ENCODE measurements around the gene CHFR.

DNA sequence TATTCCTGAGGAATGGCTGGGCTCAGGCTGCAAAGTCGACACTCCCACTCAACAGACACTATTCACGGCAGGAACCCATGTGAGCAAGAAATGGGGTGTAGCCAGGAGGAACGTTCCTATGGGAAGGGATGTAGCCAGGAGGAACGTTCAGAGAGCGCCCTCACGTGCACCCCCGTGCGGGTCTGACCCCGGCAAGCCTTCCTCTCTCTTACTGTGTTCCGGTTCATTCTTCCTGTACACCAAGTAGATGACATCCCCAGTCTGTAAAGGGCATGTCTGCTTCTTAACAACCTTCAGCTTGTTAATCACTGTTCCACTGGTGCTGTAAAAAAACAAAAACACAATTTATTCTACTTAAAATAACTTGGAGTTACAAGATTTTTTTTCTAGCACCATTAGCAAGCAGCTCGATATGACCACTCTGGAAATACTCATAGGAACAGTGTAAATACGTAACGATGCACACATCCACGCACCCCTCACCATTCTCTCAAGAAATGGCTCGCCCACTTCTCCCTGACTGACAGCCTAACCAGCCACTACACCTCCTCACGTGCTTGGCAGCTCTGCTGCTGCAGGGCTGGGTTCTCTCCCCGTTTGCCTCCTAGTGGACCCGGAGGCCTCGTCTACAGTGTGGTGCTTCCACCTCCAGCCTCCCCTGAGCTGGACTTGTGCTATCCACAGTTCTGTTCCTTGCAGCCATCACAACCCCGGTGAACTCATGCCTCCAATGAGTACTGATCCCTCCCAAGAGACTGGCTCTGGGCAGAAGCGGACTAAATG, 15.1 kb downstream of the CHFR start:
- TF ChIP-seq, protein P1, sequence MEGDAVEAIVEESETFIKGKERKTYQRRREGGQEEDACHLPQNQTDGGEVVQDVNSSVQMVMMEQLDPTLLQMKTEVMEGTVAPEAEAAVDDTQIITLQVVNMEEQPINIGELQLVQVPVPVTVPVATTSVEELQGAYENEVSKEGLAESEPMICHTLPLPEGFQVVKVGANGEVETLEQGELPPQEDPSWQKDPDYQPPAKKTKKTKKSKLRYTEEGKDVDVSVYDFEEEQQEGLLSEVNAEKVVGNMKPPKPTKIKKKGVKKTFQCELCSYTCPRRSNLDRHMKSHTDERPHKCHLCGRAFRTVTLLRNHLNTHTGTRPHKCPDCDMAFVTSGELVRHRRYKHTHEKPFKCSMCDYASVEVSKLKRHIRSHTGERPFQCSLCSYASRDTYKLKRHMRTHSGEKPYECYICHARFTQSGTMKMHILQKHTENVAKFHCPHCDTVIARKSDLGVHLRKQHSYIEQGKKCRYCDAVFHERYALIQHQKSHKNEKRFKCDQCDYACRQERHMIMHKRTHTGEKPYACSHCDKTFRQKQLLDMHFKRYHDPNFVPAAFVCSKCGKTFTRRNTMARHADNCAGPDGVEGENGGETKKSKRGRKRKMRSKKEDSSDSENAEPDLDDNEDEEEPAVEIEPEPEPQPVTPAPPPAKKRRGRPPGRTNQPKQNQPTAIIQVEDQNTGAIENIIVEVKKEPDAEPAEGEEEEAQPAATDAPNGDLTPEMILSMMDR (IDR thresholded peaks at IDR 0.05), result no peak
- no peak for TF ChIP-seq POLR2A (IDR thresholded peaks at IDR 0.05)
